Smooth muscle cell (in vitro differentiated cells): ENCODE data around the gene SMCO3. TPM values are rescaled to one million over a fixed set of nuclear protein-coding genes. Genes with fewer than 3 reads are reported as not detected.
A peak's percentile ranks its signal among the peaks of the same experiment; 100 is the strongest.

ENCODE experiments used
- DNase-seq: peaks from one replicate; lab custom pipeline; 2025; ENCODE audit not compliant: unreplicated experiment; lab: John Stamatoyannopoulos, UW
- H2AFZ ChIP-seq: fragments of 200-600 bp; sonication (generic); 2 replicates; pipeline ENCODE4 v1.6.0; 2016; ENCODE audit warnings: antibody characterized with exemption, low read depth, mild to moderate bottlenecking
- H3F3A ChIP-seq: fragments of 200-600 bp; sonication (generic); 2 replicates; pipeline ENCODE4 v1.6.0; 2017; ENCODE audit warnings: antibody characterized with exemption, low read depth
- H3K27ac ChIP-seq: fragments of 200-600 bp; sonication (generic); 2 replicates; pipeline ENCODE4 v1.5.1; 2016; ENCODE audit warnings: low read depth, mild to moderate bottlenecking
- H3K27me3 ChIP-seq: fragments of 200-600 bp; sonication (generic); 2 replicates; pipeline ENCODE4 v1.6.1; 2016; ENCODE audit warnings: low read depth, mild to moderate bottlenecking
- H3K36me3 ChIP-seq: fragments of 200-600 bp; sonication (generic); 2 replicates; pipeline ENCODE4 v1.5.1; 2016; ENCODE audit warnings: low read depth
- H3K4me1 ChIP-seq: fragments of 200-600 bp; sonication (generic); 2 replicates; pipeline ENCODE4 v1.5.1; 2016; ENCODE audit warnings: low read depth
- H3K4me2 ChIP-seq: fragments of 200-600 bp; sonication (generic); 2 replicates; pipeline ENCODE4 v1.6.0; 2016; ENCODE audit warnings: mild to moderate bottlenecking
- H3K4me3 ChIP-seq: fragments of 200-600 bp; sonication (generic); 2 replicates; pipeline ENCODE4 v1.5.1; 2016; ENCODE audit warnings: mild to moderate bottlenecking
- H3K79me2 ChIP-seq: fragments of 200-600 bp; sonication (generic); 2 replicates; pipeline ENCODE4 v1.6.0; 2016; ENCODE audit warnings: low read depth, mild to moderate bottlenecking
- H3K9ac ChIP-seq: fragments of 200-600 bp; sonication (generic); 2 replicates; pipeline ENCODE4 v1.6.0; 2016; ENCODE audit warnings: low read depth
- H3K9me3 ChIP-seq: fragments of 200-600 bp; sonication (generic); replicated peaks from 2 replicates; pipeline ENCODE4 v1.5.1; 2016; ENCODE audit warnings: low read depth
- H4K20me1 ChIP-seq: fragments of 200-600 bp; sonication (generic); 2 replicates; pipeline ENCODE4 v1.6.0; 2016; ENCODE audit warnings: low read depth
- WGBS: methylation state at CpG from one replicate; pipeline ENCODE4 v1.1.7; 2016; ENCODE audit warnings: low lambda C conversion rate; 5-methylcytosine and 5-hydroxymethylcytosine counted together
- polyA plus RNA-seq: library from polyadenylated mRNA; unstranded; fragments of >200 nt; fragmentation: Nextera tagmentation; extraction: Ambion mirVana; gene quantifications from 2 replicates; pipeline ENCODE4 v1.2.1, GENCODE V29; 2016
- total RNA-seq: library from RNA; depleted of rRNA; stranded (reverse); fragments of >200 nt; gene quantifications from 2 replicates; pipeline ENCODE4 v1.2.3, GENCODE V29; 2014
- TF ChIP-seq, protein P1 (sequence below): fragments of 200-600 bp; sonication (generic); IDR thresholded peaks from 2 replicates; pipeline ENCODE4 v1.5.1; 2017; ENCODE audit warnings: borderline replicate concordance, mild to moderate bottlenecking, antibody characterized with exemption; ENCODE audit not compliant: insufficient read depth, poor library complexity, severe bottlenecking

Gene SMCO3
- total and polyA plus RNA-seq, 2 experiments from 2014 or later: 0.22 to 0.93 TPM

DNA sequence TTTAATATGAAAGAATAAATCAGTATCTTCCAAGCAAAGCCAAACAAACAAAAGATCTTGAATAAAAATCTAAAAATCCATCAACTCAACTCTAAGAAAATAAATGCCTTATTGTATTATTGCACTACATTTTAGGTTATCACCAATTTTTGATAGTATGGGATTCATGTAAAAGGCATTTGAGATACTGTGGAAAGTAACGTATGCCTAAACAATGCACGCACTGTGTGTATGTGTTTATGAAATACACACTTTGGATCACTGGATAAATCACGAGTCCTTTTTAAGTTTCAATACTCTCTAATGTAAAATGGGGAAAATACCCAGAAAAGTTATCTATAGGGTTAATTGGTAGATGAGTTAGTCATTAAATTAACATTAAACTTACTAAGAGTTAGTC, 28.4 kb downstream of the SMCO3 start:
- H3K4me3 ChIP-seq: no peak overlapping the region
- no peaks in the 10 kb centered on the region for H3K27me3 ChIP-seq
- H3K36me3 ChIP-seq: peaks cover 45% of the 10 kb centered on the region
- H2AFZ ChIP-seq: no peak overlapping the region
- 97% methylated on average over 3 of the region's 3 CpGs for WGBS
- H3F3A ChIP-seq: no peaks in the 10 kb centered on the region
- no peak overlapping the region for H3K27ac ChIP-seq
- no peaks in the 10 kb centered on the region for H3K4me1 ChIP-seq
- no peak for DNase-seq
- no peaks in the 10 kb centered on the region for H4K20me1 ChIP-seq
- TF ChIP-seq, protein P1, sequence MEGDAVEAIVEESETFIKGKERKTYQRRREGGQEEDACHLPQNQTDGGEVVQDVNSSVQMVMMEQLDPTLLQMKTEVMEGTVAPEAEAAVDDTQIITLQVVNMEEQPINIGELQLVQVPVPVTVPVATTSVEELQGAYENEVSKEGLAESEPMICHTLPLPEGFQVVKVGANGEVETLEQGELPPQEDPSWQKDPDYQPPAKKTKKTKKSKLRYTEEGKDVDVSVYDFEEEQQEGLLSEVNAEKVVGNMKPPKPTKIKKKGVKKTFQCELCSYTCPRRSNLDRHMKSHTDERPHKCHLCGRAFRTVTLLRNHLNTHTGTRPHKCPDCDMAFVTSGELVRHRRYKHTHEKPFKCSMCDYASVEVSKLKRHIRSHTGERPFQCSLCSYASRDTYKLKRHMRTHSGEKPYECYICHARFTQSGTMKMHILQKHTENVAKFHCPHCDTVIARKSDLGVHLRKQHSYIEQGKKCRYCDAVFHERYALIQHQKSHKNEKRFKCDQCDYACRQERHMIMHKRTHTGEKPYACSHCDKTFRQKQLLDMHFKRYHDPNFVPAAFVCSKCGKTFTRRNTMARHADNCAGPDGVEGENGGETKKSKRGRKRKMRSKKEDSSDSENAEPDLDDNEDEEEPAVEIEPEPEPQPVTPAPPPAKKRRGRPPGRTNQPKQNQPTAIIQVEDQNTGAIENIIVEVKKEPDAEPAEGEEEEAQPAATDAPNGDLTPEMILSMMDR: no peak
- no peaks in the 10 kb centered on the region for H3K9me3 ChIP-seq
- no peak overlapping the region for H3K9ac ChIP-seq
- no peak overlapping the region for H3K4me2 ChIP-seq
- no peaks in the 10 kb centered on the region for H3K79me2 ChIP-seq

DNA sequence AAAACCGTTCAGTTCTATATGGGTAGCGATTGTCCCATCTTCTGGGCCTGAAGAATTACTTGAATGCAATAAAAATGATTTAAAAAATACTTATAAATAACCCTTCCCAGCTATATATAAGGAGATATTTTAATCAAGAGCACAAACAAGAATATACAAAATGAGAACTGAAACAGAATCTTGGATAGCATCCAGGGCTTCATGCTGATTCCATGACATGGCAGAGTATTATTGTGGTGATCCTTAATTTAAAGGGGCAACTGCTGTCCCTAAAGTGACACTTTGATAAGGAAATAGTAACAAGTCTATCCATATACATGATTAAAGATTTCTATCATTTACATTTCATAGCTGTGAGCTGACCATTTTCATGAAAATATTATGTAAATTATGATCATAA, 29.5 kb downstream of the SMCO3 start:
- Histone ChIP-seq H3K9ac (no peak overlapping the region), H3K27ac (no peak overlapping the region), H3K4me3 (no peak overlapping the region), H2AFZ (no peak overlapping the region), H3K79me2 (no peaks in the 10 kb centered on the region), H3K9me3 (no peaks in the 10 kb centered on the region), H3F3A (no peaks in the 10 kb centered on the region), H3K4me2 (no peak overlapping the region), H3K36me3 (peaks cover 34% of the 10 kb centered on the region), H3K4me1 (no peaks in the 10 kb centered on the region), H4K20me1 (no peaks in the 10 kb centered on the region), H3K27me3 (no peaks in the 10 kb centered on the region)
- WGBS: 98% methylated on average over 2 of the region's 2 CpGs
- TF ChIP-seq, protein P1: no peak
- no peak for DNase-seq

DNA sequence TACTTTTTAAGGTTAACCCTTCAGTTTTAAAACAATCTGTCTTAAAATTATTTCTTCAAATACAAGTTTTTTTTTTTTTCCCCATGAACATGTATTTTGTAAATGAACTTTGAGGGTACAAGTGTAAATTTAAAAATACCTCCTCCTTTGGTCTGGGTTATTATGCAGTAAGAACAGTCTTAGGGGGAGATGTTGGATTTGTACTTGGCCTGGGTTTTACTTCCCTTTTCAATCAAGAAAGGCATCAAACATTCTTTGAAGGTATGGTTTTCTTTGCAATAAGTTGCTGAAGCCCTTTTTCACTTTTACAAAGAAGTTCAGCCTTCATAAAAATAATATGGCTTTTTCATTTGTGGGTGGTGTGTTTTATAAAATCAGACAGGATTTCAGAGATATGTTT, 31.2 kb downstream of the SMCO3 start:
- Histone ChIP-seq H4K20me1 (no peaks in the 10 kb centered on the region), H3K4me2 (no peak overlapping the region), H2AFZ (no peak overlapping the region), H3K79me2 (peaks cover under 1% of the 10 kb centered on the region), H3F3A (no peaks in the 10 kb centered on the region), H3K27ac (no peak overlapping the region), H3K27me3 (no peaks in the 10 kb centered on the region), H3K9me3 (no peaks in the 10 kb centered on the region), H3K36me3 (peaks cover 19% of the 10 kb centered on the region), H3K4me1 (no peaks in the 10 kb centered on the region), H3K9ac (no peak overlapping the region), H3K4me3 (no peak overlapping the region)
- no peak for DNase-seq
- TF ChIP-seq, protein P1: no peak

DNA sequence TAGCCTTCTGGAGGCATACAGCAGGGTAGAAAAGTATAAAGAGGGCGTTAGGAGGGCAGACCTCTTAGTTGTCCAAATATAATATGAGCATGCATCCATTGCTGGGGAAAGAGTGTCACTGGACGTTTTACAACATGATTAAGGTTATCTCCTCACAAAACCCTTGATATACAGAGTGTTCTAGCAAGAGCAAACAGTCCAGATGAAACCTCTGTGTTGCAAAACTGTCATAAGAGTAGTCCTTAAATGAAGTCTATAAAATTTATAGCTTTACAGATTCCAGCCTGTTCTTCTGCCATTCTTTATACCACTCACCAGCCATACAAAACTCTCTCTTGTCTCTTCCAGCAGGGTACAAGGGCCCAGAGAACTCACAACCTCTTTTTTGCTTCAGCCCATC, 32.4 kb downstream of the SMCO3 start:
- TF ChIP-seq, protein P1: no peak
- DNase-seq: no peak
- Histone ChIP-seq H3K27me3 (no peaks in the 10 kb centered on the region), H3K27ac (peak overlapping the region; percentile 26), H3F3A (no peaks in the 10 kb centered on the region), H4K20me1 (no peaks in the 10 kb centered on the region), H3K9me3 (no peaks in the 10 kb centered on the region), H3K36me3 (peaks cover 10% of the 10 kb centered on the region), H3K4me3 (no peak overlapping the region), H2AFZ (no peak overlapping the region), H3K79me2 (peaks cover 5% of the 10 kb centered on the region), H3K4me1 (no peaks in the 10 kb centered on the region), H3K4me2 (no peak overlapping the region), H3K9ac (no peak overlapping the region)
- 22% methylated on average over 2 of the region's 2 CpGs for WGBS
